Measurements from ENCODE around the gene AR.

DNA sequence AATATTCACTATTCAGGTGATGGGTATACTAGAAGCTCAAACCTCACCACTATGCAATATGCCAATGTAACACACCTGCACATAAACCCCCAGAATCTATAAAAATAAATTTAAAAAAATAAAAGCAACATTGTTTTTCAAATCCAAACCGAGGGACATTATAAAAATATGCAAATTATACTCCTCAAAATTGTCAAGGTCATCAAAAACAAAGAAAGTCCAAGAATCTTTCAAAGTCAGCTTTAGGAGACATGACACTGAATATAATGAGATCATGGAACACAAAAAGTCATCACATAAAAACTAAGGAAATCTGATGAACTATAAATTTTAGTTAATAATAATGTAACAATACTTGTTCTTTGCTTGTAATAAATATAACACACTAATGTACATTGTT is 43.2 kb upstream of the AR start:
- TF ChIP-seq CTCF (IDR thresholded peaks at IDR 0.05 in 4 of 5, conservative IDR thresholded peaks at IDR 0.05 in 1 of 5) (no peak), POLR2A (IDR thresholded peaks at IDR 0.05) (no peak)
